GM12878 (cell line): Measurements from ENCODE around the gene CIROP. TPM values are rescaled to one million over a fixed set of nuclear protein-coding genes. Genes with fewer than 3 reads are reported as not detected.

Experiments
- ATAC-seq: fragments of 200-7000 bp; cut with Tn5 transposase; 3 replicates; pipeline ENCODE4 v1.9.1; 2020; ENCODE audit warnings: mild to moderate bottlenecking, moderate library complexity
- BruUV-seq: library from RNA; stranded (reverse); fragments of 400-500 nt; replicated peaks from 2 replicates; lab custom pipeline; 2021; lab: Mats Ljungman, UMichigan
- CTCF ChIA-PET: fragments of 300-600 bp; sonication (Branson Sonifier 250); formaldehyde crosslinking; extraction: SDS; loops from one replicate; lab custom pipeline; 2021; ENCODE audit warnings: inconsistent platforms; lab: Yijun Ruan, JAX
- POLR2A ChIA-PET: fragments of 350-600 bp; formaldehyde crosslinking; extraction: SDS; loops from one replicate; lab custom pipeline; 2021; ENCODE audit warnings: inconsistent platforms; lab: Charles Lee
- RAD21 ChIA-PET: fragments of 300-600 bp; sonication (Branson Sonifier 250); formaldehyde crosslinking; loops from one replicate; lab custom pipeline; 2023; ENCODE audit warnings: antibody characterized with exemption; ENCODE audit not compliant: unreplicated experiment; lab: Charles Lee
- SMC1A ChIA-PET: fragments of 300-600 bp; sonication (Branson Sonifier 250); formaldehyde crosslinking; loops from one replicate; lab custom pipeline; 2023; ENCODE audit not compliant: unreplicated experiment, uncharacterized antibody; lab: Charles Lee
- DNase-seq: peaks from one replicate; pipeline ENCODE4 v3.0.0-alpha.2; 2011; ENCODE audit warnings: low read depth, low spot score
- FAIRE-seq: peaks from 3 replicates; lab custom pipeline; 2011; peaks lifted over from hg19 to GRCh38; lab: Jason Lieb, UNC
- H2AFZ ChIP-seq: 2 replicates; pipeline ENCODE4 v1.6.0; 2011; ENCODE audit warnings: low read depth, low read length, control low read depth; ENCODE audit not compliant: control insufficient read depth
- H3K27ac ChIP-seq: 2 replicates; pipeline ENCODE4 v1.5.1; 2011; ENCODE audit warnings: control low read depth; ENCODE audit not compliant: control insufficient read depth, insufficient read depth
- H3K27me3 ChIP-seq, 2 experiments: replicated peaks in 1 of 2; 2 replicates each; pipeline versions ENCODE4 v1.6.0 to v1.6.1; 2011; ENCODE audit warnings: low read length in 1 of 2; ENCODE audit not compliant: control insufficient read depth in 2 of 2, insufficient read depth in 2 of 2
- H3K36me3 ChIP-seq, 2 experiments: 2 replicates each; pipeline ENCODE4 v1.5.1; 2011; ENCODE audit warnings: low read length in 1 of 2; ENCODE audit not compliant: control insufficient read depth in 2 of 2, insufficient read depth in 2 of 2
- H3K4me1 ChIP-seq: 2 replicates; pipeline ENCODE4 v1.6.1; 2011; ENCODE audit warnings: mild to moderate bottlenecking, low read length, moderate library complexity, mixed read lengths; ENCODE audit not compliant: control insufficient read depth, insufficient read depth
- H3K4me2 ChIP-seq: 2 replicates; pipeline ENCODE4 v1.6.0; 2011; ENCODE audit warnings: control low read depth; ENCODE audit not compliant: control insufficient read depth, insufficient read depth
- H3K4me3 ChIP-seq: fragments of 200-600 bp; sonication (generic); 2 replicates; pipeline ENCODE4 v1.5.1; 2016
- H3K79me2 ChIP-seq: 2 replicates; pipeline ENCODE4 v1.6.0; 2011; ENCODE audit warnings: low read length; ENCODE audit not compliant: control insufficient read depth, insufficient read depth
- H3K9ac ChIP-seq: 2 replicates; pipeline ENCODE4 v1.8.0; 2011; ENCODE audit warnings: low read length, control low read depth, mixed read lengths; ENCODE audit not compliant: control insufficient read depth, insufficient read depth
- H3K9me3 ChIP-seq: replicated peaks from 3 replicates; pipeline ENCODE4 v1.5.1; 2011; ENCODE audit warnings: mild to moderate bottlenecking, low read length; ENCODE audit not compliant: control insufficient read depth, insufficient read depth
- H4K20me1 ChIP-seq: 2 replicates; pipeline ENCODE4 v1.6.0; 2011; ENCODE audit not compliant: control insufficient read depth, insufficient read depth
- BRCA1 ChIP-seq: IDR thresholded peaks from 2 replicates; pipeline ENCODE4 v1.6.1; 2011; ENCODE audit warnings: low read depth, low read length, improper control_type of control experiment
- CHD2 ChIP-seq: IDR thresholded peaks from 2 replicates; pipeline ENCODE4 v1.6.1; 2011; ENCODE audit warnings: low read depth, low read length, improper control_type of control experiment, borderline replicate concordance
- GABPA ChIP-seq: IDR thresholded peaks from 2 replicates; pipeline ENCODE4 v1.6.1; 2014; ENCODE audit warnings: antibody characterized with exemption, low read depth, mild to moderate bottlenecking, inconsistent platforms
- HDAC2 ChIP-seq: fragments of 200-600 bp; sonication (generic); IDR thresholded peaks from 2 replicates; pipeline ENCODE4 v1.6.1; 2017
- HDGF ChIP-seq: fragments of 450-650 bp; IDR thresholded peaks from 2 replicates; pipeline ENCODE4 v1.6.1; 2016; ENCODE audit warnings: antibody characterized with exemption
- SMAD5 ChIP-seq: IDR thresholded peaks from 2 replicates; pipeline ENCODE4 v1.6.1; 2016; ENCODE audit warnings: antibody characterized with exemption, low read depth
- TAF1 ChIP-seq: IDR thresholded peaks from 2 replicates; pipeline ENCODE4 v1.6.1; 2011; ENCODE audit warnings: mild to moderate bottlenecking, low read depth, low read length, borderline replicate concordance
- TCF12 ChIP-seq: IDR thresholded peaks from 2 replicates; pipeline ENCODE4 v1.6.1; 2011; ENCODE audit warnings: low read depth, mild to moderate bottlenecking, low read length
- ZSCAN29 ChIP-seq: fragments of 450-650 bp; IDR thresholded peaks from 2 replicates; pipeline ENCODE4 v1.6.1; 2017; ENCODE audit warnings: mild to moderate bottlenecking, moderate library complexity
- WGBS: methylation state at CpG from one replicate; pipeline ENCODE4 v1.1.6; 2016; ENCODE audit warnings: low lambda C conversion rate; ENCODE audit not compliant: insufficient replicate concordance, insufficient coverage; ENCODE audit errors: missing lambda C conversion rate; 5-methylcytosine and 5-hydroxymethylcytosine counted together
- in situ Hi-C: fragments of 300-500 bp; cut with MboI; formaldehyde crosslinking; loops from 9 replicates; pipeline ENCODE4 v1.14.3; 2018; ENCODE audit warnings: mixed read lengths
- intact Hi-C: fragments of 100-400 bp; cut with micrococcal nuclease; formaldehyde crosslinking; loops from one replicate; pipeline ENCODE4 v1.14.2; 2022; ENCODE audit not compliant: unreplicated experiment
- polyA plus RNA-seq, 11 experiments: library from polyadenylated mRNA; depleted of rRNA in 4 of 11; unstranded in 6 of 11; stranded (reverse) in 5 of 11; fragments of >200 nt; fragmentation: Nextera tagmentation in 4 of 11; fragmentation: Illumina TruSeq in 1 of 11; extraction: Ambion mirVana in 4 of 11; extraction: Trizol in 1 of 11; gene quantifications; 1 replicate in 1 of 11; 2 replicates in 10 of 11; pipeline versions ENCODE4 v1.2.1 to v1.2.3, GENCODE V29; 2011 to 2016; ENCODE audit warnings: inconsistent platforms in 2 of 11, missing spikeins in 2 of 11, low read depth in 1 of 11
- total RNA-seq, 4 experiments: library from RNA; depleted of rRNA in 3 of 4; stranded (reverse); fragments of >200 nt in 3 of 4; fragmentation: Illumina TruSeq in 1 of 4; extraction: Trizol in 1 of 4; gene quantifications; 2 replicates each; pipeline versions ENCODE4 v1.2.1 to v1.2.3, GENCODE V29; 2013 to 2021
- TF ChIP-seq, protein P1 (sequence below): IDR thresholded peaks from 2 replicates; pipeline ENCODE4 v1.6.1; 2012; ENCODE audit warnings: mild to moderate bottlenecking, low read depth, low read length
- TF ChIP-seq, protein P2 (sequence below): fragments of 450-650 bp; IDR thresholded peaks from 2 replicates; pipeline ENCODE4 v1.6.1; 2018; ENCODE audit warnings: borderline replicate concordance, mild to moderate bottlenecking; ENCODE audit not compliant: partially characterized antibody
- TF ChIP-seq, protein P3 (sequence below): fragments of 450-650 bp; IDR thresholded peaks from 2 replicates; pipeline ENCODE4 v1.6.1; 2017; ENCODE audit warnings: mild to moderate bottlenecking, moderate library complexity

The CIROP gene
- total and polyA plus RNA-seq, 10 of the 15 experiments (the other 5 are each of a cell fraction or from before 2014, with no cell fraction given) = not detected

- ATAC-seq = no peak
- POLR2A ChIA-PET = interaction anchor here (1.0 to 2.7 kb wide), 3 partner anchors 46 to 57 kb away, joined by 3 to 8 read pairs (median 4); no protein-coding TSS in a partner anchor
- TF ChIP-seq GABPA (no peak), BRCA1 (no peak), SMAD5 (no peak), HDGF (no peak), TCF12 (no peak), TAF1 (no peak), CHD2 (no peak), HDAC2 (no peak), ZSCAN29 (no peak)
- TF ChIP-seq, protein P1, sequence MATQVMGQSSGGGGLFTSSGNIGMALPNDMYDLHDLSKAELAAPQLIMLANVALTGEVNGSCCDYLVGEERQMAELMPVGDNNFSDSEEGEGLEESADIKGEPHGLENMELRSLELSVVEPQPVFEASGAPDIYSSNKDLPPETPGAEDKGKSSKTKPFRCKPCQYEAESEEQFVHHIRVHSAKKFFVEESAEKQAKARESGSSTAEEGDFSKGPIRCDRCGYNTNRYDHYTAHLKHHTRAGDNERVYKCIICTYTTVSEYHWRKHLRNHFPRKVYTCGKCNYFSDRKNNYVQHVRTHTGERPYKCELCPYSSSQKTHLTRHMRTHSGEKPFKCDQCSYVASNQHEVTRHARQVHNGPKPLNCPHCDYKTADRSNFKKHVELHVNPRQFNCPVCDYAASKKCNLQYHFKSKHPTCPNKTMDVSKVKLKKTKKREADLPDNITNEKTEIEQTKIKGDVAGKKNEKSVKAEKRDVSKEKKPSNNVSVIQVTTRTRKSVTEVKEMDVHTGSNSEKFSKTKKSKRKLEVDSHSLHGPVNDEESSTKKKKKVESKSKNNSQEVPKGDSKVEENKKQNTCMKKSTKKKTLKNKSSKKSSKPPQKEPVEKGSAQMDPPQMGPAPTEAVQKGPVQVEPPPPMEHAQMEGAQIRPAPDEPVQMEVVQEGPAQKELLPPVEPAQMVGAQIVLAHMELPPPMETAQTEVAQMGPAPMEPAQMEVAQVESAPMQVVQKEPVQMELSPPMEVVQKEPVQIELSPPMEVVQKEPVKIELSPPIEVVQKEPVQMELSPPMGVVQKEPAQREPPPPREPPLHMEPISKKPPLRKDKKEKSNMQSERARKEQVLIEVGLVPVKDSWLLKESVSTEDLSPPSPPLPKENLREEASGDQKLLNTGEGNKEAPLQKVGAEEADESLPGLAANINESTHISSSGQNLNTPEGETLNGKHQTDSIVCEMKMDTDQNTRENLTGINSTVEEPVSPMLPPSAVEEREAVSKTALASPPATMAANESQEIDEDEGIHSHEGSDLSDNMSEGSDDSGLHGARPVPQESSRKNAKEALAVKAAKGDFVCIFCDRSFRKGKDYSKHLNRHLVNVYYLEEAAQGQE = no peak
- TF ChIP-seq, protein P2, sequence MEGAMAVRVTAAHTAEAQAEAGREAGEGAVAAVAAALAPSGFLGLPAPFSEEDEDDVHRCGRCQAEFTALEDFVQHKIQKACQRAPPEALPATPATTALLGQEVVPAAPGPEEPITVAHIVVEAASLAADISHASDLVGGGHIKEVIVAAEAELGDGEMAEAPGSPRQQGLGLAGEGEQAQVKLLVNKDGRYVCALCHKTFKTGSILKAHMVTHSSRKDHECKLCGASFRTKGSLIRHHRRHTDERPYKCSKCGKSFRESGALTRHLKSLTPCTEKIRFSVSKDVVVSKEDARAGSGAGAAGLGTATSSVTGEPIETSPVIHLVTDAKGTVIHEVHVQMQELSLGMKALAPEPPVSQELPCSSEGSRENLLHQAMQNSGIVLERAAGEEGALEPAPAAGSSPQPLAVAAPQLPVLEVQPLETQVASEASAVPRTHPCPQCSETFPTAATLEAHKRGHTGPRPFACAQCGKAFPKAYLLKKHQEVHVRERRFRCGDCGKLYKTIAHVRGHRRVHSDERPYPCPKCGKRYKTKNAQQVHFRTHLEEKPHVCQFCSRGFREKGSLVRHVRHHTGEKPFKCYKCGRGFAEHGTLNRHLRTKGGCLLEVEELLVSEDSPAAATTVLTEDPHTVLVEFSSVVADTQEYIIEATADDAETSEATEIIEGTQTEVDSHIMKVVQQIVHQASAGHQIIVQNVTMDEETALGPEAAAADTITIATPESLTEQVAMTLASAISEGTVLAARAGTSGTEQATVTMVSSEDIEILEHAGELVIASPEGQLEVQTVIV = no peak
- TF ChIP-seq, protein P3, sequence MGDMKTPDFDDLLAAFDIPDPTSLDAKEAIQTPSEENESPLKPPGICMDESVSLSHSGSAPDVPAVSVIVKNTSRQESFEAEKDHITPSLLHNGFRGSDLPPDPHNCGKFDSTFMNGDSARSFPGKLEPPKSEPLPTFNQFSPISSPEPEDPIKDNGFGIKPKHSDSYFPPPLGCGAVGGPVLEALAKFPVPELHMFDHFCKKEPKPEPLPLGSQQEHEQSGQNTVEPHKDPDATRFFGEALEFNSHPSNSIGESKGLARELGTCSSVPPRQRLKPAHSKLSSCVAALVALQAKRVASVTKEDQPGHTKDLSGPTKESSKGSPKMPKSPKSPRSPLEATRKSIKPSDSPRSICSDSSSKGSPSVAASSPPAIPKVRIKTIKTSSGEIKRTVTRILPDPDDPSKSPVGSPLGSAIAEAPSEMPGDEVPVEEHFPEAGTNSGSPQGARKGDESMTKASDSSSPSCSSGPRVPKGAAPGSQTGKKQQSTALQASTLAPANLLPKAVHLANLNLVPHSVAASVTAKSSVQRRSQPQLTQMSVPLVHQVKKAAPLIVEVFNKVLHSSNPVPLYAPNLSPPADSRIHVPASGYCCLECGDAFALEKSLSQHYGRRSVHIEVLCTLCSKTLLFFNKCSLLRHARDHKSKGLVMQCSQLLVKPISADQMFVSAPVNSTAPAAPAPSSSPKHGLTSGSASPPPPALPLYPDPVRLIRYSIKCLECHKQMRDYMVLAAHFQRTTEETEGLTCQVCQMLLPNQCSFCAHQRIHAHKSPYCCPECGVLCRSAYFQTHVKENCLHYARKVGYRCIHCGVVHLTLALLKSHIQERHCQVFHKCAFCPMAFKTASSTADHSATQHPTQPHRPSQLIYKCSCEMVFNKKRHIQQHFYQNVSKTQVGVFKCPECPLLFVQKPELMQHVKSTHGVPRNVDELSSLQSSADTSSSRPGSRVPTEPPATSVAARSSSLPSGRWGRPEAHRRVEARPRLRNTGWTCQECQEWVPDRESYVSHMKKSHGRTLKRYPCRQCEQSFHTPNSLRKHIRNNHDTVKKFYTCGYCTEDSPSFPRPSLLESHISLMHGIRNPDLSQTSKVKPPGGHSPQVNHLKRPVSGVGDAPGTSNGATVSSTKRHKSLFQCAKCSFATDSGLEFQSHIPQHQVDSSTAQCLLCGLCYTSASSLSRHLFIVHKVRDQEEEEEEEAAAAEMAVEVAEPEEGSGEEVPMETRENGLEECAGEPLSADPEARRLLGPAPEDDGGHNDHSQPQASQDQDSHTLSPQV = no peak
Observed at GRCh38 chr14:23052182-23052623, 52.6 kb downstream of the CIROP start.

More at GRCh38 chr14:23052182-23052623, 52.6 kb downstream of the CIROP start:
- H3K9me3 ChIP-seq = no peaks in the 10 kb centered on the region
- H3K79me2 ChIP-seq = no peaks in the 10 kb centered on the region
- no peaks in the 10 kb centered on the region for H3K36me3 ChIP-seq
- RAD21 ChIA-PET = interaction anchor here (1.0 to 10.8 kb wide), 3 partner anchors 58 to 79 kb away, joined by 3 to 224 read pairs (median 19); partner anchors contain the start of gene AJUBA
- H3K4me3 ChIP-seq = no peak overlapping the region
- CTCF ChIA-PET = interaction anchor here (1.0 to 18.3 kb wide), 4 partner anchors 12 to 59 kb away, joined by 3 to 853 read pairs (median 44); partner anchors contain the start of gene AJUBA
- DNase-seq (no peak), FAIRE-seq (no peak)
- 82% methylated on average over 14 of the region's 14 CpGs for WGBS
- BruUV-seq = no TSS peak
- H3K9ac ChIP-seq = no peak overlapping the region
- peaks cover 12% of the 10 kb centered on the region for H3K4me1 ChIP-seq
- intact Hi-C loops = no loop called here
- in situ Hi-C loops = loop anchor here (5.0 kb wide), 1 partner anchor 60 kb away; no protein-coding TSS in a partner anchor
- SMC1A ChIA-PET = interaction anchor here (0.8 to 6.7 kb wide), 4 partner anchors 46 to 77 kb away, joined by 3 to 77 read pairs (median 4); no protein-coding TSS in a partner anchor
- H3K27me3 ChIP-seq = no peaks in the 10 kb centered on the region
- no peak overlapping the region for H3K4me2 ChIP-seq
- H4K20me1 ChIP-seq = no peaks in the 10 kb centered on the region
- no peak overlapping the region for H2AFZ ChIP-seq
- H3K27ac ChIP-seq = no peak overlapping the region
